Omental fat pad (tissue), 4 donors: ENCODE measurements around the gene B4GALNT3. TPM values are rescaled to one million over a fixed set of nuclear protein-coding genes. Genes with fewer than 3 reads are reported as not detected.

Experiments used
- ATAC-seq: fragments of 150-250 bp; one replicate; pipeline ENCODE4 v1.9.1; 2016; ENCODE audit warnings: mild to moderate bottlenecking, moderate library complexity; ENCODE audit not compliant: low FRiP score
- DNase-seq: peaks from one replicate; pipeline ENCODE4 v3.0.0-alpha.2; 2019; ENCODE audit warnings: low spot score
- CTCF ChIP-seq, 3 donors: fragments of 450-650 bp; IDR thresholded peaks; one replicate each; pipeline ENCODE4 v1.5.1; 2016 to 2017; ENCODE audit warnings: antibody characterized with exemption in 3 of 3, mild to moderate bottlenecking in 3 of 3, moderate library complexity in 2 of 3
- total RNA-seq, 4 donors: library from RNA; depleted of rRNA; stranded (reverse); fragments of >200 nt; gene quantifications; one replicate each; pipeline ENCODE4 v1.1.0, GENCODE V29; 2016

B4GALNT3 gene
- total RNA-seq, 4 donors from 2014 or later: 0.13 to 0.60 (median 0.28) TPM; not detected in 1

GRCh38 chr12:562634-563033, 102.9 kb downstream of the B4GALNT3 start:
- no peak for ATAC-seq
- TF ChIP-seq CTCF (IDR thresholded peaks at IDR 0.05): no peak
- DNase-seq: no peak

GRCh38 chr12:563250-563781, 103.6 kb downstream of the B4GALNT3 start:
- no peak for ATAC-seq
- DNase-seq: no peak
- TF ChIP-seq CTCF (IDR thresholded peaks at IDR 0.05): no peak

GRCh38 chr12:563787-564298, 104.1 kb downstream of the B4GALNT3 start:
- ATAC-seq: no peak
- TF ChIP-seq CTCF (IDR thresholded peaks at IDR 0.05): no peak
- DNase-seq: no peak

- ATAC-seq: no peak
Measured at GRCh38 chr12:565161-565560, 105.4 kb downstream of the B4GALNT3 start.

GRCh38 chr12:565589-566105, 105.9 kb downstream of the B4GALNT3 start:
- ATAC-seq (no peak), DNase-seq (no peak)
- no peak for TF ChIP-seq CTCF (IDR thresholded peaks at IDR 0.05)

More at GRCh38 chr12:565161-565560, 105.4 kb downstream of the B4GALNT3 start:
- no peak for DNase-seq
- TF ChIP-seq CTCF (IDR thresholded peaks at IDR 0.05): no peak

- DNase-seq (no peak), ATAC-seq (no peak)
- no peak for TF ChIP-seq CTCF (IDR thresholded peaks at IDR 0.05)
Measured at GRCh38 chr12:568486-568885, 108.7 kb downstream of the B4GALNT3 start.

- DNase-seq (no peak), ATAC-seq (no peak)
- TF ChIP-seq CTCF (IDR thresholded peaks at IDR 0.05): no peak
Measured at GRCh38 chr12:569091-569676, 109.4 kb downstream of the B4GALNT3 start.
